Measurements from ENCODE around the gene STOM.

STOM gene

DNA sequence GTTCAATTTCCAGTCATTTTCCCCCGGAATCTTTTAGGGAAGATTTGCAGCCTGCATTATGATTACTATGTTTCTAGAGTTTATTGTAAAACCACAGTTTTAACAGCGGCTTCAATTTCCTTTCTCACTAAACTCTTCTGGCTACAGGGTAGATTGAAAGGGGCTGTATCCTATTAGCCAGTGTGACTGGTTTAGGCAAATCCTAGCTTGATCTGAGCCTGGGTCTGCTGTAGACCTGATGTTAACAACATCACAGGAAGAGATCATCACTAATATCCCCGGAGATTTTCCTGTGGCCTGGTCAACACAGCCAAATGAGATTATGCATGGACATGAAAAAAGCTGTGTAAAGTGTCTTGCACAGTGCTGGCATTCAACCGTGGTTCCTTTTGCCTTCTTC lies 33.4 kb downstream of the STOM start:
- H3K27me3 ChIP-seq (ENCODE audit: insufficient read depth, low read depth) = no peaks in the 10 kb centered on the region
- no peak overlapping the region for H3K9ac ChIP-seq
- H3K4me3 ChIP-seq (IDR thresholded peaks at IDR 0.05; ENCODE audit: insufficient read depth, low read depth, low read length) = no peak overlapping the region
- no peak overlapping the region for H2AFZ ChIP-seq (ENCODE audit: low read depth)
- no peak overlapping the region for H3K27ac ChIP-seq
- H3K4me1 ChIP-seq (ENCODE audit: low read depth, poor library complexity, severe bottlenecking) = peaks cover 25% of the 10 kb centered on the region
- TF ChIP-seq CTCF (conservative IDR thresholded peaks at IDR 0.05; ENCODE audit: low read depth, low read length) = no peak
- no peaks in the 10 kb centered on the region for H3K79me2 ChIP-seq (ENCODE audit: insufficient read depth, low read depth)
- H3K4me2 ChIP-seq = no peak overlapping the region
- no peaks in the 10 kb centered on the region for H4K20me1 ChIP-seq (ENCODE audit: insufficient read depth)
- H3K36me3 ChIP-seq (ENCODE audit: insufficient read depth) = no peaks in the 10 kb centered on the region

- Histone ChIP-seq H4K20me1 (ENCODE audit: insufficient read depth) (no peaks in the 10 kb centered on the region), H3K27ac (no peak overlapping the region), H3K27me3 (ENCODE audit: insufficient read depth, low read depth) (no peaks in the 10 kb centered on the region), H3K79me2 (ENCODE audit: insufficient read depth, low read depth) (no peaks in the 10 kb centered on the region), H3K9ac (no peak overlapping the region), H3K36me3 (ENCODE audit: insufficient read depth) (no peaks in the 10 kb centered on the region), H3K4me3 (IDR thresholded peaks at IDR 0.05; ENCODE audit: insufficient read depth, low read depth, low read length) (no peak overlapping the region), H2AFZ (ENCODE audit: low read depth) (no peak overlapping the region), H3K4me2 (no peak overlapping the region), H3K4me1 (ENCODE audit: low read depth, poor library complexity, severe bottlenecking) (peaks cover under 1% of the 10 kb centered on the region)
- TF ChIP-seq CTCF (conservative IDR thresholded peaks at IDR 0.05; ENCODE audit: low read depth, low read length) = no peak
Observed at GRCh38 chr9:121333950-121334773, 35.9 kb downstream of the STOM start.

GRCh38 chr9:121331992-121332685 lies 37.9 kb downstream of the STOM start:
- Histone ChIP-seq H2AFZ (ENCODE audit: low read depth) (no peak overlapping the region), H3K27me3 (ENCODE audit: insufficient read depth, low read depth) (no peaks in the 10 kb centered on the region), H3K4me2 (no peak overlapping the region), H3K79me2 (ENCODE audit: insufficient read depth, low read depth) (no peaks in the 10 kb centered on the region), H3K4me3 (IDR thresholded peaks at IDR 0.05; ENCODE audit: insufficient read depth, low read depth, low read length) (no peak overlapping the region), H3K36me3 (ENCODE audit: insufficient read depth) (no peaks in the 10 kb centered on the region), H3K4me1 (ENCODE audit: low read depth, poor library complexity, severe bottlenecking) (no peaks in the 10 kb centered on the region), H3K27ac (no peak overlapping the region), H4K20me1 (ENCODE audit: insufficient read depth) (no peaks in the 10 kb centered on the region), H3K9ac (no peak overlapping the region)
- TF ChIP-seq CTCF (conservative IDR thresholded peaks at IDR 0.05; ENCODE audit: low read depth, low read length) = no peak

GRCh38 chr9:121331549-121331948 lies 38.5 kb downstream of the STOM start:
- no peaks in the 10 kb centered on the region for H3K36me3 ChIP-seq (ENCODE audit: insufficient read depth)
- no peak for TF ChIP-seq CTCF (conservative IDR thresholded peaks at IDR 0.05; ENCODE audit: low read depth, low read length)
- H3K4me2 ChIP-seq = no peak overlapping the region
- H3K9ac ChIP-seq = no peak overlapping the region
- H3K27me3 ChIP-seq (ENCODE audit: insufficient read depth, low read depth) = no peaks in the 10 kb centered on the region
- H3K27ac ChIP-seq = no peak overlapping the region
- no peaks in the 10 kb centered on the region for H3K4me1 ChIP-seq (ENCODE audit: low read depth, poor library complexity, severe bottlenecking)
- no peaks in the 10 kb centered on the region for H4K20me1 ChIP-seq (ENCODE audit: insufficient read depth)
- H3K4me3 ChIP-seq (IDR thresholded peaks at IDR 0.05; ENCODE audit: insufficient read depth, low read depth, low read length) = no peak overlapping the region
- no peaks in the 10 kb centered on the region for H3K79me2 ChIP-seq (ENCODE audit: insufficient read depth, low read depth)
- H2AFZ ChIP-seq (ENCODE audit: low read depth) = no peak overlapping the region

Data from KMS-11 (cell line).